Fibroblast of skin of left biceps (primary cell): ENCODE measurements around the gene RNGTT.
"Not testable (repeated sequence)": the region's sequence is repeated elsewhere in the genome, so short reads cannot be mapped to it uniquely, and the experiment has no call there.

ENCODE experiments used
- DNase-seq, 2 experiments: peaks; one replicate each; pipeline ENCODE4 v3.0.0-alpha.2; 2013; ENCODE audit warnings: low read depth in 2 of 2

Gene RNGTT

DNA sequence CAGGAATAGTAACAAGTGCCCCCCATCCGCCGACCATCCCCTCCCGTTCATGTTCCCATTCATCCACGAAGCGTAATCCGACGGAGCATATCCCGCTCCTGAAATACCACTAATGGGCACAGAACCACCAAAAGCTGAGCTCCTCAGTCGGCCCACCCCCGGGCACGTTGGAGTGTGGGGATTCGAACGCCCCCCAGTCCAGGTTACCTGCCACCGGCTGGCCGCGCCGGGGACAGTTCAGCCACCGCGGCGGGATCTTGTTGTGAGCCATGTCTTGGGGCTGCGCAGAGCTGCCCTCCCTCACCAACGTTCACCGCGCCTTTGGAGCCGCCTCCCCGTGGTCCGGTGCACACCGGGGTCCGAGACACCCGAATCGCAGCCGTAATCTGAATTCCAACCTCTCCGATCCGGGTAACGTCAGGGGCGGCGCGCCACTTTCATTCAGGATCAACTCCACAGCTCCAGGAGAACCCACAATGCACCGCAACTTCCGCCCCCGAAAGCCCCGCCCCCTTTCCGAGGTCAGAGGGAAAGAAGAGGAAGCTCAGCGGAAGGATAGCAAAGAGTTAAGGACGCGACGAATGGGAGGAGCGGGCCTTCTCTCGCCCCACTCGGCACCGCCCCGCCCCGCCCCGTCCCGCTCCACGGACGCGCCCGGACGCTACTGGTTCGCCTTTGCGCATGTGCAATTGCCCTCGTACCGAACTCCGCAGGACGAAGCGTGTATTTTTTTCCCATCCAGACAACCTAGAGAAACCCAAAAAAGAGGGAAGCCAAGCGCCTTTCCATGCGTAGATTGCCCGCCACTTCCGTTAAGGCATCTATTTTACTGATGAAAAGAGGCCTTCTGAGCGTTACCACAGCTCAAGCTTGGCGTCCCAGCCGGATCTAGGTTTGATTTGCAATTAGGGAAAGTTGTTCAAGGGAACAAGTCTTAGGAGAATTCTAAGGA, at the start of gene RNGTT:
RNGTT (minus strand) TSS at position 480 of the 952 bp plus-strand sequence; CDS start at position 271, 209 bp downstream.
- DNase-seq = peak; percentile 95

DNA sequence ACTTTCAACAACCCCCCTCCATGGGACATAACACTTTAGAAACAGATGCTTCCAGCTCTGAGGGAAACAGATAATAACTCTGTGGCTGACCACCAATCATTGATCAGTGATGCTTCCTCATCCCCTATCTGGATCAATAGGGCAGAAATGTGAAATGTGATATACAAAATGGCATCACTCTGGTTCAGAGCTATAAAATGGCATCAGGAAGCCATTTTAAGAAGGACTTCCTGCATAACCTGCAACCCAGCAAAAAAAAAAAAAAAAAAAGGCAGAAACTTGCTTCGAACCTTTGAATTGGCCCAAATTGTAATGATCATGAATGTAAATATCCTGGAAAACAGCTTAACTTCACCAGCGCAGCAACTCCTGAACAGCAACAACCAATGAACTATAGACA, 48.0 kb upstream of the RNGTT start:
- DNase-seq = no peak

DNA sequence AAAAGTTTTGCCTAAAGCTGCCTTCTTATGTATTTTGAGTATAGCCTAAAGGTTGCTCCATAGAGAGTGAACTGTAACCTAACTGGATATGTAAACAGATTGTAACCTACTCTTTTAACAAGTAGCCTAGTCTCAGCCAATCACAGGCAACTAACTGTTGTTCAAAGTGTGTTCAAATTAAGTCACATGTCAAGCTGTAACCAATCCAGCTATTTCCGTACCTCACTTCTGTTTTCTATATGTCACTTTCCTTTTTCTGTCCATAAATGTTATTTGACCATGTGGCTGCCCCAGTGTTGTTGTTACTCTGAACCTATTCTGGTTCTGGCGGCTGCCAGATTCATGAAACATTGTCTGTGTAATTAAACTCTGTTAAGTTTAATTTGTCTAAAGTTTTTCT, 47.4 kb upstream of the RNGTT start:
- DNase-seq = no peak

DNA sequence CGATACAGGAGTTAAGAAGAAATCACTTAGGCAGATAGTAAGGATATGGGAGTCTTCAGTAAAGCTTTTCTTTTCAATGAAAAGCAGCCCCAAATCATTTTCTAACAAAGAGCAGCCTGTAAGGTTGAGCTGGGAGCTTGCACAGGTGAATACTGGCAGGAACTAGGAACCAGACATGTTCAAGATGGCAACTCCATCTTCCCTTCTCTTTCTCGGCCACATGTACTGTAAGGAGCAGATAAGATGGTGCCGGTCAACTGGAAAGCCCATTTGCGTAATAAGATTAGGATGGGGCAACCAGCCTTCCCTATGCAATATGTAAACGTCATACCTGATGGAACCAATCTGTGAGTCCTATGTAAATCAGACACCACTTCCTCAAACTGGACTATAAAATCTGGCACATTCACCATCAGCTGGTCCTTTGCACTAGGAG, 46.2 kb upstream of the RNGTT start:
- DNase-seq = no peak

DNA sequence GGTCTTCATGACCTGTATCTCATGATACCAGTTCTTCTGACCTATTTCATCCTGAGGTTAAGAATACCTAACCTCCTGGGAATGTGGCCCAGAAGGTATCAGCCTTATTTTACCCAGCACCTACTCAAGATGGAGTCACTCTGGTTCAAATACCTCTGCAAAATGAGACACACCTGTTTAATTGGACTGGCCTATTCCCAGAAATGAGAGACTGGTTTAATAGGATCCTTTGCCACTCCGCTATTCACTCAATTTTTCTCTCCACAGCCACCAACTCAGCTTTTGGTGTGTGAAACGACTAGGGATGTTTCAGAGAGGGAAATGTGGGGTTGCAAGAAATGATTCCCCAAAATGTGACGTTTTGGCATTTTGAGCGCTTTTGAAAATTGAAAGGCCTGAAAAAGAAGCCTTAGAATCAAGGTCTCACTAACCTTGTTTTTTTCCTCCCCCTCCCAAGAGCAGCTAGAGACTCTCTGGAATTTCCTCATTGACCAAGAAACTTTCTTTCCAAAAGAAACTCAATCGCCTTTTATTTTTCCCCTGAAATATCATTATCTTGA, 45.5 kb upstream of the RNGTT start:
- no peak for DNase-seq

DNA sequence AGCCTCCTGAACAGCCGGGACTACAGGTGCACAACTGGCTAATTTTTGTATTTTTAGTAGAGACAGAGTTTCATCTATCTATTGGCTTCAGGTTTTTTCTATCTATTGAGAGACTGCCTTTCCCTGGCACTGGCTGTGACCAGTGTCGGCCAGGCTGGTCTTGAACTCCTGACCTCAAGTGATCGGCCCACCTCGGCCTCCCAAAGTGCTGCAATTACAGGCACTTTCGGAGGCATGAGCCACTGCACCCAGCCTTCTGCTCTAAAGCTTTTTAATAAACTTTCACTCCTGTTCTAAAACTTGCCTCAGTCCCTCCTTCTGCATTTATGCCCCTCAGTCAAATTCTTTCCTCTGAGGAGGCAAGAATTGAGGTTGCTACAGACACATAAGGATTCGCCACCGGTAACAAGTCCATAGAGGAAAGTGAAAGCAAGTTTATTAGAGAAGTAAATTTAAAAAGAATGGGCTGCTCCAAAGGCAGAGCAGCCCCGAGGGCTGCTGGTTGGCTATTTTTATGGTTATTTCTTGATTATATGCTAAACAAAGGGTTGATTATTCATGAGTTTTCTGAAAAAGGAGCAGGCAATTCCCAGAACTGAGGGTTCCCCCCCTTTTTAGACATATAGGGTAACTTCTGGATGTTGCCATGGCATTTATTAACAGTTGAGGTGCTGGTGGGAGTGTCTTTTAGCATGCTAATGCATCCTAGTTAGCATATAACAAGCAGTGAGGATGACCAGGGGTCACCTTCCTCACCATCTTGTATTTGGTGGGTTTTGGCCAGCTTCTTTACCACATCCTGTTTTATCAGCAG, 44.8 kb upstream of the RNGTT start:
- DNase-seq = no peak

DNA sequence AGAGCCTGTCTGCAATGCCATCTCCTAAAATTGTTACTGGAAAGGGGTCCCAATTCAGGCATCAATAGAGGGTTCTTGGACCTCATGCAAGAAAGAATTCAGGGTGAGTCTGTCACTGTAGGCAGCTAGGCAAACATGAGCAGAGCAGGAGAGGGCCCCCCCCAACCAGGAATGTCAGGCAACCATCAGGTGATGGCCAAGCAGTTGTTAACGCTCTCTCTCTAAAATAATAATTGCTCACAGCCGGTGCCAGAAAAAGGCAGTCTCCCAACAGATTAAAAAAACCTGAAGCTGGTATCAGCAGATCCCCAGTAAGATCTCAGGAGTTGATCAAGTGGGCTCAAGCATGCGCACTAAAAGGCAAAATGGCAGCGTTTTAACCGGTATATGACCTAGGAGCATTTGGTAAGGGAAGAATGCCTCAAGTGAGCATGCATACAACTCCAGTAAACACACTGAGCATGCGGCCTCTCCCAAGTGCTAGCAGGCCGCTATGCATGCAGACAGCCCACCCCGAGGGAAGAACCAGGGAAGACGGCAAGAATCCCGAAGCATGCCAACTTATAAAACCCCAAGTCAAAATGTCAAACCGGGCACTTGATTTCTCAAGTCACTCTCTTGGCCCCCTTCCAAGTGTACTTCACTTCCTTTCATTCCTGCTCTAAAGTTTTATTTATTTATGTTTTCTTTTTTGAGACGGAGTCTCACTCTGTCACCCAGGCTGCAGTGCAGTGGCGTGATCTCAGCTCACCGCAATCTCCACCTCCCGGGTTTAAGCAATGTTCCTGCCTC, 44.0 kb upstream of the RNGTT start:
- DNase-seq = no peak

DNA sequence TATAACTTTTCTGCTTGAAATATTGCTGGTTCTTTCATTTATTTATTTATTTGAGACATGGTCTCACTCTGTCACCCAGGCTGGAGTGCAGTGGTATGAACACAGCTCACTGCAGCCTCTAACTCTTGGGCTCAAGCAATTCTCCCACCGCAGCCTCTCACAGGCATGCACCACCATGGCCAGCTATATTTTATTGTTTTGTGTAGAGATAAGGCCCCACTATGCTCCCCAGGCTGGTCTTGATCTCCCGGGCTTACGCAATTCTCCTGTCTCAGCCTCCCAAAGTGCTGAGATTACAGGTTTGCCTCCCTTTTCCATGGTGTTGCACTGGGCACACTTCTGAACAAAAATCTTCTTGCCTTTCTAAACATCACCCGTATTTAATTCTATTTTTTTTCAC, 39.1 kb upstream of the RNGTT start:
- DNase-seq = no peak

DNA sequence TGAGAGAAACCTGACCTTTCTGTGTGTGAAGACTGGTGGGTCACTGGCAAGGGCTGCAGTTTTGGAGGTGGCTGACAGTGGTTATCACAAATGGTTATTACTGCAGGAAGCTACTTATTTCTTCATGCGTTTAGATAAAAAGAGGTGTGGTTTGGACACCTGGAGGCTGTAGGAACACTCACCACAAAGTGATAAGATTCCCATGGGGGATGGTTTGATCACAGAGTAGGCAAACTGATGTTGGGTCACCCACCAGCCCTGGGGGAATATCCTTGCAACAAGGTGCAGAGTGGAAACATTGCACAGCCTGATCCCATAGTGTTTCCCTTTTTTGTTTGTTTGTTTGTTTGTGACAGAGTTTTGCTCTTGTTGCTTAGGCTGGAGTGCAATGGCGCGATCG, 33.9 kb upstream of the RNGTT start:
- DNase-seq = no peak

DNA sequence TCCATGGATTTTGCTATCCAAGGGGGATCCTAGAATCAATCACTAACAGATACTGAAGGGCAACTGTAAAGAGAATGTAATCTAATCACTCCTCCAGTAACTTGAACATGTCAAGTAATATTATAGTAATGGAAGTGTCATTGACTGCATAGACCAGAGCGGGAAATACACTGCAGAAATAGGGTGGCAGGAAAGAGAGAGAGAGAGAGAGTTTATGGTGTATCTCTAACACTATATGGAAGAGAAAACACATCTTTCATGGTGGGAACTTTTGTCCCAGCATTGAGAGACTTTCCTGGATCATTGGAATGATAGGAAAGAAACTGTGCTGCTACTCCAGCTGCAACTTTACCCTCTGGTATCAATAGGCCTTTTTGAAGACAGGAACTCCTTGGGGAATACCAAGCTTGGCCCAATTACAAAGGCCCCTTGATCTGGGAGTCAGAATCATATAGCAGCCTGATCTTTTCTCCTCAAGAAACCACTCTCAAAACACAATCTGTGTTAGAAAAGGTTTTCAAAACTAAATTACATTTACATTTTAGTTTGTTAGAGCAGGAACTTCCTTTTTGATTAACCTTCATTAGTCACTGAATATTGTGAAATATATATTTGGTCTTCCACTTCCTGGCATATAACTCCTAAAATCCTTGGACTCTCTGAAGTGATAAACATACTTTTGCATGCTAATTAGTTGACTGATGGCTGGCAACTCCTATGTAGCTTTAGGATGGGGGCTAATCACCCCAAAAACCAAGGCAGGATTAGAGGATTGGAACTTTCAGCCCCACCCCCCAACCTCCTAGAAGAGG, 29.5 kb upstream of the RNGTT start:
- no peak for DNase-seq

DNA sequence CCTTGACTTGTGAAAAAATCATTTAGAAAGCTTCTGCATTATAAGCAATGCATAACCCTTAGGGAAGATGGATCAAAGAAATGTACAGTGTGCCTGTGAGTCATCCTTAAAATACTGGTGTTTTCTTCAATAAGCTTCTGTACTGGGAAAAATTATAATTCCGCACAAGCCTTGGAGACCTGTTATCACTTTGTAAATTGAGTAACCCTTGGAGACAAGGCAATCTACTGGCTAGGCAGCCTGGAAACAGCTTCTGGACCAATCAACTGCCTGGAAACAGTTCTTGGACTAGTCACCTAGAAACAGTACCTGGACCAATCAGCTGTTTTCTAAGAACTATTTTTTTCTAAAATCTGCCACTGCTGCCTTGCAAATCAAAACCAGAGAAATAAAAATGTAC, 25.8 kb upstream of the RNGTT start:
- peak in 1 of 2 experiments; percentile 4 for DNase-seq

DNA sequence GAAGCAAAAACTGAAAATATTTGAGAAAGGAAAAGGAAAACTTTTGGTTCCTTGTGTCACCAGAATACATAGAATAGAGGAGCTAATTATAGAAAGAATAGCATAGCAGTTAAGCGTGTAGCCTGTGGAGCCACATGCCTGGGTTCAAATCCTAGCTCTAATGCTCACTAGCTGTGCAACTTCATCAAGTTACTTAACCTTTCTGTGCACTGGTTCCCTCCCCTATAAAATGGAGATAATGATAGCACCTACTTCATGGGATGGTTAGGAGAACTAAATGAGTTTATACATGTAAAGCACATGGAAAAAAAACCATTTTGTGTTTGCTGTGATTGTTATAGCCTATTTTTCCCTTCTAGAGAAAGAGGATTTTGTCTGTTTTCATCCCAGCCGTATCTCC, 24.5 kb upstream of the RNGTT start:
- no peak for DNase-seq

DNA sequence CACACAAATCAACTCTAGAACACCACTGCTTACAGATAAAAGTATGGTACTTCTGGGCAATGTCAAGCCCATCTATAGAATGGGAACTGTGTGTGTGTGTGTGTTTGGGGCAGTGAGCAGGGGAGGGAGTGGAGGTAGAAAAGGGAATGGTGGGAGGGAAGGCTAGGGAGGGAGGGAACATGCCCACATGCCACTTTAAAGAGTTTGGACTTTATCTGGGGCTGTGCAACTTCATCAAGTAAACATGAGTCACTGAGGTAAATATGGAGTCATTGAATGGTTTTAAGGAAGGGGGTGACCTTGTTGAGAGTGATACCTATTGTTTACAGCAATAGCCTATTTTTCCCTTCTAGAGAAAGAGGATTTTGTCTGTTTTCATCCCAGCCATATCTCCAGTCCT, 22.5 kb upstream of the RNGTT start:
- no peak for DNase-seq

DNA sequence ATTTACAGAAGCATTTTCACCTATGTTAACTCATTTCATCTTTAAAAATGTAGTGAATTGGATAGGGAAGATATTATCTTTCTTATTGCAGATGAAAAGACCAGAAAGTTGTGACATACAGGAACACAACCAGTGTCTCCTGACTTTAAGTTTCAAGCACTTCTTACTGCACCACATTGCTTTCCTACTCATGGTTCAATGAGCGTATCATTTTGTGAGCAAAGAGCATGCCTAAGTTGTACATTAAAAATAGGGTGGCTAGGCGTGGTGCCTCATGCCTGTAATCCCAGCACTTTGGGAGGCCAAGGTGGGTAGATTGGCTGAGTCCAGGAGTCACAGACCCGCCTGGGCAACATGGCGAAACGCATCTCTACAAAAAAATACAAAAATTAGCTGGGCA, 21.2 kb upstream of the RNGTT start:
- DNase-seq = no peak

DNA sequence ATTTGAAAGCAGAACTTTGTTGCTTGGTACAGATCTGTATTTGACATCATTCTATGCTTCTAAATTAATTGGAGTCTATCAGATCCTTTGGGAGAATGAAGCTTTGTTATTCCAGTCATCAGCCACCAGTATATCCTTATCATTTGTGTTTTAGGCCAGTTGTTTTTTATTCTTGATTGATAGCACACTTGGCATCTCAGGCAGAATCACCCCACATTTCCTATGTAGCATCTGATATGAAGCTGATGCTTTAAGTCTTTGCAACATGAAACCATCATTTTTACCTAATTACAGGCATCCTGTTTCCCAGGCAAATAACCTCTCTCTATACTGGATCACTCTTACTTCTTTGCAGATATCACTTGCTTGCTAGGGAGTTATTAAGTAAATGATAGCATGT, 20.7 kb upstream of the RNGTT start:
- DNase-seq = no peak

DNA sequence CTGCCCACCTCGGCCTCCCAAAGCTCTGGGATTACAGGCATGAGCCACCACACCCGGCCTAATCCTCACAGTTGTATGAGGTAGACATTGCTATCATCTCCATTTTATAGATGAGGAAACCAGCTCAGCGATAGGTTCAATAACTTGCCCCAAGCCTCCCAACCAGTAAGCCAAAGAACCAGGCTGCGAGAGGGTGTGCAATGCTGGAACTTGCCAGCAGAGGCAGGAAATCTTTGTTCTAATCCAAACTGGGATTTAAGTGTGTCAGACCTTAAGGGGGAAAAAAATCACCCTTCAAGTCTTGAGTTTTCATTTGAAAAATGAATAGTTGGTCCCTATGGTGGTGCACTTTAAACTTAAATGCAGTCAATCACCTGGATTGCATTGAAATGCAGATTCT, 20.1 kb upstream of the RNGTT start:
- no peak for DNase-seq

DNA sequence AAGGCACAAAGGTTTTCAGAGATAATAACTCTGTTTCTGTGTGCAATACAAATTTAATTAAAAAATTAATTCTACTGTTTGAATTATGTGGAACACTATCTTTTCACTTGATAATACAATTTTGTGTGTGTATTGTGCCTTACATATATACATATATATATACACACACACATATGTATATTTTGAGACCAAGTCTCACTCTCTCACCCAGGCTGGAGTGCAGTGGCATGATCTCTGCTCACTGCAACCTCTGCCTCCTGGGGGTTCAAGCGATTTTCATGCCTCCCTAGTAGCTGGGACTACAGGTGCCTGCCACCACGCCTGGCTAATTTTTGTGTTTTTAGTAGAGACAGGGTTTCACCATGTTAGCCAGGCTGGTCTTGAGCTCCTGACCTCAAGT, 19.7 kb upstream of the RNGTT start:
- not testable (repeated sequence) for DNase-seq

DNA sequence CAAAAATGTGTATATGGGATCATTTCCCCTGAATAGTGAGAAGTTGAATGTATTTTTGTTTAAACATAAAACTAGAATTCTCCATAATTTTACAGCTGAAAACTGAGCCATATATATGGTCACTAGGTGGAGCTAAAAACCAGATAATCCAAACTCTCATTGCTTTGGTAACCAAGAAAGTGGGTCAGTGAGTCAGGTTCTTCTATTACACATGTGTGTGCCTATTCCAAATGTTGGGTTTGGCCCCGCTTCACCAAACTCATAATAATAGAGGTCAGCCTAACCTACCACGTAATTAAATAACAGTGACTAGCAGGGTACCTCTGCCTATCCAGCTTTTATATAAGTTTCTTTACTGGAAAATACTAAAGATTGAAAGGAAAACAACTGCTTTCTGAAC, 19.3 kb upstream of the RNGTT start:
- DNase-seq = peak; percentile 41 to 46

DNA sequence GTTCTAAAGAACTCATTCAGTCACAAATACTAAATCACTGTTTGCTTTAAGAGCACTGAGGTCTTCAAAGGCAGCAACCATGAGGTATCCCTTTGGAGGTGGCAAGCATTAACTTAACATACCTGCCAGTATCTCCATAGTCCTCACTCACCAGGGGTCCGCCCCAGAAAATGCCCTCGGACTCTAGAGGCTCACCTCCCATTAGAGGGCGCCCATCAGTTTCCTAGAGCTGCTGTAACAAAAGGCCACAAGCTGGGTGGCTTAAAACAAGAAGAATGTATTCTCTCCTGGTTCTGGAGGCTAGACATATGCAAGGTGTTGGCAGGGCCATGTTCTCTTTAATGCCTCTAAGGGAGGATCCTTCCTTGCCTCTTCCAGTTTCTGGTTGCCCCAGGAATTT, 12.0 kb upstream of the RNGTT start:
- no peak for DNase-seq

DNA sequence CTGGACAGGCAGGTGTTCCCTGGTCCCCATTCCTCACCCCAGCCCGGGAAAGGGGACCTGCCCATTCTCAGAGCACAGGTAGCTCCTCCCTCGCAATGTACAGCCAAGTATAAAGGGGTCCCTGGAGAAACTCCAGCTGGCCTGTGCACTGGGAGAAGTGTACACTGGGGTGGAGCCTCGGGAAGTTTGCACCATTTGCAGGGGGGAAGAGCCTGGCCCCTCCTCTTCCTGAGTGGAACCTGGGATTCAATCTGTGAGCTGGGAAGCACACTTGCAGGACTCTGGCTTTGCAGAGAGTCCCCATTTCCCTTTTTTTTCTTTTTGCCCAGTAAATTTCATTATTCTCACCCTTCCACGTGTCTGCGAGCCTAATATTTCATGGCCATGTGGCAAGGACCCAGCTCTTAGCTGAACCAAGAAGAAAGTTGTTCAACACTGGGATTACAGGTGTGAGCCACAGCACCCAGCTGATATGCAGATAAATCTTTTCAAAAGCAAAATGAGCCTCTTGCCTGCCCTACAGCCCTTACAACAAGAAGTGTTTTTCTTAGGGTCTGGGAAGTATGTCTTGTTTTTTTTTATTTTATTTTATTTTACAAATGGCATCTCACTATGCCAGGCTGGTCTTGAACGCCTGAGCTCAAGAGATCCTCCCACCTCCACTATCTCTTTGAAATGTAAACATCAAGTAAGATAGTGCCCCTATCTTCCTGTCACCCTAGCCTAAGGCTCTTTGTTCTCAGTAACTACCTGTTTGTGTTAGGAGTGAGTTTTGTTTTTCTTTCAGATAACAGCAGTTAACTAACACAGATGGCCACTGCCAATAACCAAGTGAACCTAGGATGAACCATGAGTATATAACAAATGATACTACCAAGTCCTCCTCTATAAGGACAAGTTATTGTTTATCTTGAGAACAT, 9.3 kb upstream of the RNGTT start:
- no peak for DNase-seq
